ENCODE measurements around the gene TSG101. TPM values are rescaled to one million over a fixed set of nuclear protein-coding genes. Genes with fewer than 3 reads are reported as not detected.
A peak's percentile ranks its signal among the peaks of the same experiment; 100 is the strongest.

The TSG101 gene
- total RNA-seq, 1 donor from 2014 or later: 124 TPM

GRCh38 chr11:18524248-18524647, 2.5 kb downstream of the TSG101 start:
- H3K4me3 ChIP-seq (ENCODE audit: low read depth, low read length): no peak overlapping the region
- TF ChIP-seq CTCF (conservative IDR thresholded peaks at IDR 0.05; ENCODE audit: low read depth, low read length): no peak
- no peak for DNase-seq (ENCODE audit: low read depth)

- TF ChIP-seq CTCF (conservative IDR thresholded peaks at IDR 0.05; ENCODE audit: low read depth, low read length): no peak
- no peak for DNase-seq (ENCODE audit: low read depth)
- H3K4me3 ChIP-seq (ENCODE audit: low read depth, low read length): no peak overlapping the region
These were observed 3.7 kb downstream of the TSG101 start for GRCh38 chr11:18523084-18523483.

GRCh38 chr11:18522388-18522787, 4.4 kb downstream of the TSG101 start:
- DNase-seq (ENCODE audit: low read depth): no peak
- peak; percentile 13 for TF ChIP-seq CTCF (conservative IDR thresholded peaks at IDR 0.05; ENCODE audit: low read depth, low read length)

GRCh38 chr11:18521122-18521521, 5.6 kb downstream of the TSG101 start:
- DNase-seq (ENCODE audit: low read depth): no peak
- no peak for TF ChIP-seq CTCF (conservative IDR thresholded peaks at IDR 0.05; ENCODE audit: low read depth, low read length)
- no peak overlapping the region for H3K4me3 ChIP-seq (ENCODE audit: low read depth, low read length)

More at GRCh38 chr11:18522388-18522787, 4.4 kb downstream of the TSG101 start:
- no peak overlapping the region for H3K4me3 ChIP-seq (ENCODE audit: low read depth, low read length)

- DNase-seq (ENCODE audit: low read depth): no peak
- no peak overlapping the region for H3K4me3 ChIP-seq (ENCODE audit: low read depth, low read length)
- no peak for TF ChIP-seq CTCF (conservative IDR thresholded peaks at IDR 0.05; ENCODE audit: low read depth, low read length)
These were observed 24.4 kb downstream of the TSG101 start for GRCh38 chr11:18502352-18502751.

- TF ChIP-seq CTCF (conservative IDR thresholded peaks at IDR 0.05; ENCODE audit: low read depth, low read length): no peak
- no peak for DNase-seq (ENCODE audit: low read depth)
- H3K4me3 ChIP-seq (ENCODE audit: low read depth, low read length): no peak overlapping the region
These were observed 25.1 kb downstream of the TSG101 start for GRCh38 chr11:18501629-18502028.

GRCh38 chr11:18498039-18498438, 28.7 kb downstream of the TSG101 start:
- H3K4me3 ChIP-seq (ENCODE audit: low read depth, low read length): no peak overlapping the region
- TF ChIP-seq CTCF (conservative IDR thresholded peaks at IDR 0.05; ENCODE audit: low read depth, low read length): no peak
- DNase-seq (ENCODE audit: low read depth): no peak

All from epithelial cell of proximal tubule (primary cell).